Esophagus (tissue), 2 donors: ENCODE data around the gene OLFML2A. TPM values are rescaled to one million over a fixed set of nuclear protein-coding genes. Genes with fewer than 3 reads are reported as not detected.
A peak's percentile ranks its signal among the peaks of the same experiment; 100 is the strongest.

Experiments used
- H3K27ac ChIP-seq, 2 donors: one replicate each; pipeline ENCODE4 v1.5.1; 2013; ENCODE audit warnings: low read depth in 2 of 2, mild to moderate bottlenecking in 2 of 2, inconsistent platforms in 1 of 2, low read length in 1 of 2, moderate library complexity in 1 of 2
- H3K27me3 ChIP-seq, 2 donors: one replicate each; pipeline ENCODE4 v1.6.1; 2013; ENCODE audit warnings: low read length in 2 of 2, control low read depth in 1 of 2, mild to moderate bottlenecking in 1 of 2; ENCODE audit not compliant: insufficient read depth in 2 of 2, control insufficient read depth in 1 of 2
- H3K36me3 ChIP-seq, 2 donors: one replicate each; pipeline ENCODE4 v1.6.1; 2013; ENCODE audit warnings: low read length in 1 of 2; ENCODE audit not compliant: control insufficient read depth in 2 of 2, insufficient read depth in 2 of 2
- H3K4me1 ChIP-seq, 2 donors: one replicate each; pipeline ENCODE4 v1.6.1; 2013; ENCODE audit warnings: low read length in 1 of 2; ENCODE audit not compliant: control insufficient read depth in 2 of 2, insufficient read depth in 2 of 2
- H3K4me3 ChIP-seq, 2 donors: one replicate each; pipeline ENCODE4 v1.5.1; 2013; ENCODE audit warnings: low read length in 2 of 2, mild to moderate bottlenecking in 2 of 2, low read depth in 1 of 2, moderate library complexity in 1 of 2
- H3K9me3 ChIP-seq, 2 donors: one replicate each; pipeline ENCODE4 v1.6.1; 2013; ENCODE audit warnings: mild to moderate bottlenecking in 2 of 2, low read depth in 1 of 2, low read length in 1 of 2, moderate library complexity in 1 of 2; ENCODE audit not compliant: control insufficient read depth in 2 of 2, insufficient read depth in 1 of 2
- WGBS, 2 donors: extraction: QIAGEN DNeasy Blood & Tissue Kit; methylation state at CpG; one replicate each; pipeline ENCODE4 v1.1.7; 2013; 5-methylcytosine and 5-hydroxymethylcytosine counted together
- polyA plus RNA-seq, 2 donors: library from polyadenylated mRNA; stranded (reverse); fragments of 200-250 nt; gene quantifications; one replicate each; pipeline ENCODE4 v1.2.3, GENCODE V29; 2013
- donor health status: healthy with polysubstance abuse.
- donor health status: Bipolar disorder and iron deficiency.

Gene OLFML2A
- polyA plus RNA-seq, 2 donors: 3.7 to 5.2 TPM

GRCh38 chr9:124773473-124774128, 3.3 kb upstream of the OLFML2A start:
- whole genome bisulfite sequencing, 2 donors: 73 to 79% methylated on average over 1 of the region's 1 CpG
- no peaks in the 10 kb centered on the region for H3K36me3 ChIP-seq
- peaks cover 0 to 3% of the 10 kb centered on the region in 2 donors for H3K4me1 ChIP-seq
- H3K27me3 ChIP-seq: no peaks in the 10 kb centered on the region
- H3K4me3 ChIP-seq: no peak overlapping the region
- H3K27ac ChIP-seq: no peak overlapping the region
- H3K9me3 ChIP-seq: no peaks in the 10 kb centered on the region

DNA sequence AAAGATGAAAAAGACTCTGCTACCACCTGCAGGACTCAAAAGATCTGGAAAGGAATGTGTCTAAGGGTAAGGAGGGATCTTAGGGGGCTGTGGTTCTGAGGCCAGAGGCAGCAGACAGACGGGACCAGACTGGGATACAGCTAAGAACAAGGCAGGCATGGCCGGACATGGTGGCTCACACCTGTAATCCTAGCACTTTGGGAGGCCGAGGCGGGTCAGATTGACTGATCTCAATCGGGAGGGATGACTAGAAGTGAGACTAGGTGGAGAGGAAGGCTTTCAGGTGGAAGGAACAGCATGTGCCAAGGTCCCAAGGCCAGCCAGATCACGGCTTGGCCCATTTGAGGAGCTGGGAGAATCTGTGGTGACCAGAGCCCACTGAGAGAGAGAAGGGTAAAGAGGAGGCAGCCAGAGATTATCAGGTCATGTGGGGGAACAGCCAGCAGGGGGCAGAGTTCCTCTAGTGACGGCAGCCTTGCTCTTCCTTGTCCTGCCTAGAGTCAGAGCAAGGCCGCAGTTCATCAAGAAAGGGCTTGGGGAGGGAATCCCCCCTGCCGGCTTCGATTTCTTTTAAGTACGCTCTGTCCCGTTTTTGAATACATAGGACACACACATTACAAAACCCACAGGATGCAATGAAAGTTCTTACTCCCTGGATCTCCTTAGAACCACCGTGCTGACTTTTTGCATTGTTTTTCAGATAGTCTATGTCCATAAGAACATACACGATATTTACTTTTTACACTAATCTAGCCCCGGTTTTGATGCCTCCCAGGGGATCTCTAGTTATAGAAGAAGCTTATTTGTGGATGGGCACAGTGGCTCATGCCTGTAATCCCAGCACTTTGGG, 2.6 kb upstream of the OLFML2A start:
- peaks cover 0 to 6% of the 10 kb centered on the region in 2 donors for H3K4me1 ChIP-seq
- no peaks in the 10 kb centered on the region for H3K27me3 ChIP-seq

DNA sequence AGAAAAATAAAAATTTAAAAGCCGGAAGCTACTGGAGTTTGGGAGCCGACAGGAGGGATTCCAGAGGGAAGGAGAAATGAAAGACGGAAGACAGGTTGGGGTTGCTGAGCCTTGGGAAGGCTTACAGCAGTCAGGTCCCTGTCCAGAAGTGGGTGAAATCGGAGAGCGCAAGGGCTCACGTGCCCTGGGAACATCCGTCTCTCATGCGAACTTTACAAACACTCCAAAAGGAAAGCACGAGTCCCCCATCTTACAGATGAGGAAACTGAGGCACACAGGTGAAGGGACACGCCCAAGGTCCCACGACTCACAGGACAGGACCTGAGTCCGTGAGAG, 347 bp upstream of the OLFML2A start:
- 14 to 15% methylated on average over 12 of the region's 12 CpGs for WGBS, 2 donors
- peak overlapping the region; percentile 6 to 10 for H3K27ac ChIP-seq

More for the DNA sequence above, 2.6 kb upstream of the OLFML2A start:
- Histone ChIP-seq H3K4me3 (no peak overlapping the region), H3K27ac (no peak overlapping the region), H3K36me3 (no peaks in the 10 kb centered on the region), H3K9me3 (no peaks in the 10 kb centered on the region)
- 33 to 38% methylated on average over 14 to 15 of the region's 15 CpGs for WGBS, 2 donors

GRCh38 chr9:124778575-124779367, 1.8 kb downstream of the OLFML2A start:
- Histone ChIP-seq H3K9me3 (no peaks in the 10 kb centered on the region), H3K36me3 (no peaks in the 10 kb centered on the region), H3K4me3 (no peak overlapping the region), H3K27ac (peak overlapping the region; percentile 19 to 60), H3K27me3 (no peaks in the 10 kb centered on the region), H3K4me1 (peaks cover 0 to 6% of the 10 kb centered on the region in 2 donors)
- WGBS, 2 donors: 71 to 73% methylated on average over 11 of the region's 11 CpGs

More for the DNA sequence above, 347 bp upstream of the OLFML2A start:
- Histone ChIP-seq H3K36me3 (no peaks in the 10 kb centered on the region), H3K9me3 (no peaks in the 10 kb centered on the region), H3K27me3 (no peaks in the 10 kb centered on the region), H3K4me1 (peaks cover 0 to 6% of the 10 kb centered on the region in 2 donors), H3K4me3 (peak overlapping the region; percentile 46 to 66)

DNA sequence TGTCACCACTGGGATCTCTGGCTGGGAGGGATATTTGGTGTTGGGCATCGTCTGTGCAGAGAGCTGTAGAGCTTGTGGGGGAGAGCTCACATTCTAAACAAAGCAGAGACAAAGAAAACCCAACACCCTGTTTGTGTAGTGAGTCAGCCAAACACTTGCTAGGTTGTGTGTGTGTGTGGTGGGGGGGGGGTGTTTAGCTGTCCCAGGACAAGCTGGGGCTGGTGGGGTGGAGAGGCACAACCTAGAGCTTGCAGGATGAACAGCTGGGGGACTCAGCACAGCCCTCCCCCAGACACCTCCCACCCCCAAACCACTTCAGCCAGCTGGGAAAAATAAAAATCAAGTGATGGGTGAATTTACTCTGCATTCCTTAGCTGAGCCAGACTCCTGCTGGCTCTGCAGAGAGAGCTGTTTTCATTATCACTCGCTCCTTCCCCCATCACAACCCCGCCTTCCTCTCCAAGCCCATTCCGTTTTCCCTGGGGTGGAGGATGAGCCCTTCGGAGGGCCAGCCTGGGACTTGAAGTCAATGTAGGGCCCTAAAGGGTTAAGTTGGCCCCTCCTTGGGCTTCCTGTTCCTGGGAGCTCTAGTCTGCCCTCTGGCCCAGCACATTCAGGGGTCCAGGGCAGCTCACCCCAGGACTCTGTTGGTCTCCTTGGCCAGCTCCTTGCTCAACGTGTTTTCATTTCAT, 2.6 kb downstream of the OLFML2A start:
- peak overlapping the region in 1 of 2 donors; percentile 67 for H3K27ac ChIP-seq
- no peak overlapping the region for H3K4me3 ChIP-seq
- no peaks in the 10 kb centered on the region for H3K9me3 ChIP-seq
- H3K36me3 ChIP-seq: no peaks in the 10 kb centered on the region
- peaks cover 0 to 6% of the 10 kb centered on the region in 2 donors for H3K4me1 ChIP-seq
- 30 to 31% methylated on average over 6 of the region's 6 CpGs for WGBS, 2 donors
- H3K27me3 ChIP-seq: no peaks in the 10 kb centered on the region

GRCh38 chr9:124780060-124780756, 3.3 kb downstream of the OLFML2A start:
- H3K4me1 ChIP-seq: peaks cover 0 to 6% of the 10 kb centered on the region in 2 donors
- H3K4me3 ChIP-seq: no peak overlapping the region
- no peaks in the 10 kb centered on the region for H3K27me3 ChIP-seq
- no peaks in the 10 kb centered on the region for H3K36me3 ChIP-seq
- H3K9me3 ChIP-seq: no peaks in the 10 kb centered on the region
- WGBS, 2 donors: 70 to 71% methylated on average over 12 to 14 of the region's 14 CpGs
- peak overlapping the region in 1 of 2 donors; percentile 67 for H3K27ac ChIP-seq

DNA sequence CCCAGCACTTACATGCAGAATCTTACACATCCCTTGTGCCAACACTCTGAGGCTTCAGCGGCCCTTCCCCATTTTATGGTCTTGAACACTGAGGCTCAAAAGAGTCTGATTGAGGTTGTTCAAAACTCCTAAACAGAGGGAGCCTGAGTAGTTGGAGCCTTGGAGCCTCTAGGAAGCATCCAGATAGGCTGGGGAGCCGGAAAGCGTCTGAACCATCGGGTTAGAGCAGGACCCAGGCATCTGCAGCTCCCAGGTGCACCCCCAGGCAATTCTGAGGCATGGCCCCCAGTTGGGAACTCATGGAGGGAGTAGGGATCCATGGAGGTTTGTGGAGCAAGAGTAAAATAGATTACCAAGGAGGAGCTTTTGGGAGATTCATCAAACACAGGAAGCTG, 3.8 kb downstream of the OLFML2A start:
- Histone ChIP-seq H3K9me3 (no peaks in the 10 kb centered on the region), H3K4me3 (no peak overlapping the region), H3K36me3 (no peaks in the 10 kb centered on the region), H3K4me1 (peaks cover 0 to 6% of the 10 kb centered on the region in 2 donors), H3K27ac (no peak overlapping the region), H3K27me3 (no peaks in the 10 kb centered on the region)
- 95 to 98% methylated on average over 4 of the region's 4 CpGs for WGBS, 2 donors

- H3K4me1 ChIP-seq: peaks cover 0 to 2% of the 10 kb centered on the region in 2 donors
- 86 to 92% methylated on average over 3 of the region's 3 CpGs for WGBS, 2 donors
- H3K4me3 ChIP-seq: no peak overlapping the region
- H3K27ac ChIP-seq: peak overlapping the region in 1 of 2 donors; percentile 15
- no peaks in the 10 kb centered on the region for H3K9me3 ChIP-seq
- no peaks in the 10 kb centered on the region for H3K36me3 ChIP-seq
- H3K27me3 ChIP-seq: no peaks in the 10 kb centered on the region
These were observed 5.2 kb downstream of the OLFML2A start for GRCh38 chr9:124781967-124782660.
